ENCODE measurements around the gene GRHL1. TPM values are rescaled to one million over a fixed set of nuclear protein-coding genes. Genes with fewer than 3 reads are reported as not detected.
"Not testable (repeated sequence)": the region's sequence is repeated elsewhere in the genome, so short reads cannot be mapped to it uniquely, and the experiment has no call there.

Gene GRHL1
- total and polyA plus RNA-seq, 2 donors (not counting 1 experiment from before 2014, with no cell fraction given) = 0.25 to 0.76 TPM

- H2AFZ ChIP-seq (ENCODE audit: insufficient read depth, low read depth, low read length, poor library complexity, severe bottlenecking) = no peak overlapping the region
- H4K20me1 ChIP-seq (ENCODE audit: control insufficient read depth, insufficient read depth, low read length, poor library complexity, severe bottlenecking) = no peaks in the 10 kb centered on the region
- DNase-seq (no peak), ATAC-seq (ENCODE audit: low read depth) (no peak)
- H3K4me1 Mint-ChIP-seq = peaks cover 51% of the 10 kb centered on the region
- H3K4me1 ChIP-seq (ENCODE audit: control insufficient read depth in 2 of 2, insufficient read depth in 2 of 2, low read length in 2 of 2) = peaks cover 47 to 65% of the 10 kb centered on the region in 2 donors
- H3K79me2 ChIP-seq (ENCODE audit: control insufficient read depth, insufficient read depth, low read length) = peaks cover 9% of the 10 kb centered on the region
- H3K36me3 ChIP-seq (replicated peaks in 1 of 2; ENCODE audit: control extremely low read depth in 1 of 2, control insufficient read depth in 1 of 2, extremely low read depth in 1 of 2, insufficient read depth in 2 of 2, low read length in 1 of 2) = no peaks in the 10 kb centered on the region
- POLR2A ChIA-PET = interaction anchor here (2.2 kb wide), 1 partner anchor 14 kb away, joined by 16 read pairs; the partner anchor contains the start of gene KLF11
- peak overlapping the region; percentile 75 to 96 for H3K27ac ChIP-seq (ENCODE audit: low read length in 2 of 2)
- no peaks in the 10 kb centered on the region for H3K27me3 Mint-ChIP-seq
- no peaks in the 10 kb centered on the region for H3K9me3 Mint-ChIP-seq (ENCODE audit: insufficient read depth)
- peak overlapping the region; percentile 82 for H3K4me3 Mint-ChIP-seq
- peak overlapping the region; percentile 82 for H3K9ac ChIP-seq (ENCODE audit: low read length)
- no peaks in the 10 kb centered on the region for H3K9me3 ChIP-seq (ENCODE audit: control extremely low read depth in 1 of 3, control insufficient read depth in 2 of 3, insufficient read depth in 1 of 3, low read length in 2 of 3)
- H3K27ac Mint-ChIP-seq = peak overlapping the region; percentile 86
- TF ChIP-seq, protein P1, sequence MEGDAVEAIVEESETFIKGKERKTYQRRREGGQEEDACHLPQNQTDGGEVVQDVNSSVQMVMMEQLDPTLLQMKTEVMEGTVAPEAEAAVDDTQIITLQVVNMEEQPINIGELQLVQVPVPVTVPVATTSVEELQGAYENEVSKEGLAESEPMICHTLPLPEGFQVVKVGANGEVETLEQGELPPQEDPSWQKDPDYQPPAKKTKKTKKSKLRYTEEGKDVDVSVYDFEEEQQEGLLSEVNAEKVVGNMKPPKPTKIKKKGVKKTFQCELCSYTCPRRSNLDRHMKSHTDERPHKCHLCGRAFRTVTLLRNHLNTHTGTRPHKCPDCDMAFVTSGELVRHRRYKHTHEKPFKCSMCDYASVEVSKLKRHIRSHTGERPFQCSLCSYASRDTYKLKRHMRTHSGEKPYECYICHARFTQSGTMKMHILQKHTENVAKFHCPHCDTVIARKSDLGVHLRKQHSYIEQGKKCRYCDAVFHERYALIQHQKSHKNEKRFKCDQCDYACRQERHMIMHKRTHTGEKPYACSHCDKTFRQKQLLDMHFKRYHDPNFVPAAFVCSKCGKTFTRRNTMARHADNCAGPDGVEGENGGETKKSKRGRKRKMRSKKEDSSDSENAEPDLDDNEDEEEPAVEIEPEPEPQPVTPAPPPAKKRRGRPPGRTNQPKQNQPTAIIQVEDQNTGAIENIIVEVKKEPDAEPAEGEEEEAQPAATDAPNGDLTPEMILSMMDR (IDR thresholded peaks at IDR 0.05) = no peak
- no peak for TF ChIP-seq EZH2 (IDR thresholded peaks at IDR 0.05; ENCODE audit: borderline replicate concordance, insufficient read depth, low read depth, low read length, poor library complexity, severe bottlenecking)
- CTCF ChIA-PET = interaction anchor here (1.2 to 6.9 kb wide), 4 partner anchors 18 to 216 kb away, joined by 4 to 59 read pairs (median 18); no protein-coding TSS in a partner anchor
- H3K4me3 ChIP-seq (ENCODE audit: control extremely low read depth in 1 of 5, extremely low read depth in 1 of 5, insufficient read depth in 1 of 5, low read depth in 2 of 5, low read length in 4 of 5) = peak overlapping the region in 4 of 5 experiments; percentile 37 to 76 (median 65)
- no peaks in the 10 kb centered on the region for H3K27me3 ChIP-seq (replicated peaks in 1 of 4; ENCODE audit: control extremely low read depth in 1 of 4, control insufficient read depth in 3 of 4, insufficient read depth in 4 of 4, low read length in 3 of 4)
- peak overlapping the region; percentile 83 for H3K4me2 ChIP-seq (replicated peaks; ENCODE audit: low read depth, low read length, poor library complexity, severe bottlenecking)
- 97% methylated on average over 4 of the region's 7 CpGs for WGBS (ENCODE audit: insufficient coverage)
- intact Hi-C loops (cut with micrococcal nuclease) = loop anchor here (1.0 kb wide), 2 partner anchors 13 to 46 kb away; partner anchors contain the start of gene KLF11
Observed at GRCh38 chr2:10029875-10030223, 78.4 kb downstream of the GRHL1 start.

GRCh38 chr2:10030311-10030736 lies 78.8 kb downstream of the GRHL1 start:
- H2AFZ ChIP-seq (ENCODE audit: insufficient read depth, low read depth, low read length, poor library complexity, severe bottlenecking) = no peak overlapping the region
- peaks cover 9% of the 10 kb centered on the region for H3K79me2 ChIP-seq (ENCODE audit: control insufficient read depth, insufficient read depth, low read length)
- Mint-ChIP-seq H3K4me1 (peaks cover 55% of the 10 kb centered on the region), H3K27ac (no peak overlapping the region), H3K4me3 (peak overlapping the region; percentile 82), H3K27me3 (no peaks in the 10 kb centered on the region), H3K9me3 (ENCODE audit: insufficient read depth) (no peaks in the 10 kb centered on the region)
- DNase-seq (no peak), ATAC-seq (ENCODE audit: low read depth) (no peak)
- peak overlapping the region; percentile 82 for H3K9ac ChIP-seq (ENCODE audit: low read length)
- no peaks in the 10 kb centered on the region for H3K9me3 ChIP-seq (ENCODE audit: control extremely low read depth in 1 of 3, control insufficient read depth in 2 of 3, insufficient read depth in 1 of 3, low read length in 2 of 3)
- H3K4me2 ChIP-seq (replicated peaks; ENCODE audit: low read depth, low read length, poor library complexity, severe bottlenecking) = peak overlapping the region; percentile 83
- peak overlapping the region in 1 of 2 donors; percentile 96 for H3K27ac ChIP-seq (ENCODE audit: low read length in 2 of 2)
- H3K36me3 ChIP-seq (replicated peaks in 1 of 2; ENCODE audit: control extremely low read depth in 1 of 2, control insufficient read depth in 1 of 2, extremely low read depth in 1 of 2, insufficient read depth in 2 of 2, low read length in 1 of 2) = no peaks in the 10 kb centered on the region
- no peaks in the 10 kb centered on the region for H3K27me3 ChIP-seq (replicated peaks in 1 of 4; ENCODE audit: control extremely low read depth in 1 of 4, control insufficient read depth in 3 of 4, insufficient read depth in 4 of 4, low read length in 3 of 4)
- intact Hi-C loops (cut with micrococcal nuclease) = no loop called here
- TF ChIP-seq, protein P1 (IDR thresholded peaks at IDR 0.05) = no peak
- TF ChIP-seq EZH2 (IDR thresholded peaks at IDR 0.05; ENCODE audit: borderline replicate concordance, insufficient read depth, low read depth, low read length, poor library complexity, severe bottlenecking) = no peak
- POLR2A ChIA-PET = interaction anchor here (2.2 kb wide), 1 partner anchor 14 kb away, joined by 16 read pairs; the partner anchor contains the start of gene KLF11
- H3K4me3 ChIP-seq (ENCODE audit: control extremely low read depth in 1 of 5, extremely low read depth in 1 of 5, insufficient read depth in 1 of 5, low read depth in 2 of 5, low read length in 4 of 5) = peak overlapping the region in 3 of 5 experiments; percentile 59 to 76 (median 71)
- CTCF ChIA-PET = interaction anchor here (0.9 to 6.9 kb wide), 3 partner anchors 12 to 45 kb away, joined by 3 to 59 read pairs (median 31); no protein-coding TSS in a partner anchor
- H3K4me1 ChIP-seq (ENCODE audit: control insufficient read depth in 2 of 2, insufficient read depth in 2 of 2, low read length in 2 of 2) = peaks cover 52 to 70% of the 10 kb centered on the region in 2 donors
- WGBS (ENCODE audit: insufficient coverage) = 89% methylated on average over 8 of the region's 9 CpGs
- H4K20me1 ChIP-seq (ENCODE audit: control insufficient read depth, insufficient read depth, low read length, poor library complexity, severe bottlenecking) = no peaks in the 10 kb centered on the region

DNA sequence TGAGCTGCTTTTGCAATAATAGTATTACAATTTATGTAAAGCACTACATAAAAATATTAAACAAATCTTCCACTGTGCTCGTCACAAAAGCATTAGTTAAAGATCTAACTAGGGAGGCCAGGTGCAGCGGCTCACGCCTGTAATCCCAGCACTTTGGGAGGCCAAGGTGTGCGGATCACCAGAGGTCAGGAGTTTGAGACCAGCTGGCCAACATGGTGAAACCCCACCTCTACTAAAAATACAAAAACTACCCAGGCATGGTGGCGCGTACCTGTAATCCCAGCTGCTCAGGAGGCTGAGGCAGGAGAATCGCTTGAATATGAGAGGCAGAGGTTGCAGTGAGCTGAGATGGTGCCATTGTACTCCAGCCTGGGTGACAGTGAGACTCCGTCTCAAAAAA lies 79.3 kb downstream of the GRHL1 start:
- DNase-seq; H3K9me3 ChIP-seq (ENCODE audit: control extremely low read depth in 1 of 3, control insufficient read depth in 2 of 3, insufficient read depth in 1 of 3, low read length in 2 of 3); H3K79me2 ChIP-seq (ENCODE audit: control insufficient read depth, insufficient read depth, low read length); H3K27me3 Mint-ChIP-seq; H2AFZ ChIP-seq (ENCODE audit: insufficient read depth, low read depth, low read length, poor library complexity, severe bottlenecking); ATAC-seq (ENCODE audit: low read depth); POLR2A ChIA-PET; H3K27me3 ChIP-seq (replicated peaks in 1 of 4; ENCODE audit: control extremely low read depth in 1 of 4, control insufficient read depth in 3 of 4, insufficient read depth in 4 of 4, low read length in 3 of 4); H3K9me3 Mint-ChIP-seq (ENCODE audit: insufficient read depth); H3K36me3 ChIP-seq (replicated peaks in 1 of 2; ENCODE audit: control extremely low read depth in 1 of 2, control insufficient read depth in 1 of 2, extremely low read depth in 1 of 2, insufficient read depth in 2 of 2, low read length in 1 of 2); intact Hi-C loops (cut with micrococcal nuclease); H4K20me1 ChIP-seq (ENCODE audit: control insufficient read depth, insufficient read depth, low read length, poor library complexity, severe bottlenecking): not testable (repeated sequence)
- Mint-ChIP-seq H3K4me3 (peak overlapping the region; percentile 26), H3K4me1 (peaks cover 59% of the 10 kb centered on the region), H3K27ac (peak overlapping the region; percentile 26)
- H3K4me3 ChIP-seq (ENCODE audit: control extremely low read depth in 1 of 5, extremely low read depth in 1 of 5, insufficient read depth in 1 of 5, low read depth in 2 of 5, low read length in 4 of 5) = peak overlapping the region in 2 of 5 experiments; percentile 71 to 76
- CTCF ChIA-PET = interaction anchor here (0.9 to 6.9 kb wide), 5 partner anchors 12 to 217 kb away, joined by 3 to 59 read pairs (median 3); no protein-coding TSS in a partner anchor
- 93% methylated on average over 3 of the region's 8 CpGs for WGBS (ENCODE audit: insufficient coverage)
- peak overlapping the region; percentile 82 for H3K9ac ChIP-seq (ENCODE audit: low read length)
- H3K27ac ChIP-seq (ENCODE audit: low read length in 2 of 2) = peak overlapping the region in 1 of 2 donors; percentile 96
- H3K4me2 ChIP-seq (replicated peaks; ENCODE audit: low read depth, low read length, poor library complexity, severe bottlenecking) = peak overlapping the region; percentile 83
- peaks cover 54 to 74% of the 10 kb centered on the region in 2 donors for H3K4me1 ChIP-seq (ENCODE audit: control insufficient read depth in 2 of 2, insufficient read depth in 2 of 2, low read length in 2 of 2)
